NCI-H82 treated with DMSO at 0.1 percent for 48 hours (cell line): Measurements from ENCODE around the gene TTC3.

Experiments used
- DNase-seq: peaks from one replicate; lab custom pipeline; 2025; ENCODE audit not compliant: unreplicated experiment; lab: John Stamatoyannopoulos, UW

TTC3 gene

DNA sequence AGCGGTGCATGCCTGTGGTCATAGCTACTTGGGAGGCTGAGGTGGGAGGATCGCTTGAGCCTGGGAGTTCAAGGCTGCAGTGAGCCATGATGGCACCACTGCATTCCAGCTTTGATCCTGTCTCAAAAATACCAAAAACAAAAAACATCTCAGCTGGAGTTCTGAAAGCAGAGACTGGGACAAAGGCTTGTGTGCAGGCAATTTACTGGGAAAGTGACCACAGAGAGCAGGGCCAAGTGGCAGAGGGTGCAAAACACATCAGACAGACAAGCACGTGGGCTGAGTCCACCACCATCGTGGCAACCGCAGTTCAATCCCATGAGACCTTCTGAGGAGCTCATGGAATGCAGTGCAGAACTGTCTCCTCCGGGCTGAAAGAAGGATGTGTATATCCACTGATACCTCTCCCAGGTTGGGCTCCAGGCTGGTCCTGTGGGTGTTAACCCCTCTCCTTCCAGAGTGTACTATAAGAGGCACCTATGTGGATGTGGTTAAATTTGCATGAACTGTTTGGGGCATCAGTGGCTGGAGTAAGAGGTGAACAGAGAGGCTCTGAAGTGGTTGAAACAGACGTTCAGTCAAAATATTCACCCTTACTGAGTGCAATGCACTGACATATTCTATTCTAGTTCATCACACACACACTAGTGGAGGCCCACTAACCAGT is 11.0 kb upstream of the TTC3 start:
- DNase-seq: no peak

DNA sequence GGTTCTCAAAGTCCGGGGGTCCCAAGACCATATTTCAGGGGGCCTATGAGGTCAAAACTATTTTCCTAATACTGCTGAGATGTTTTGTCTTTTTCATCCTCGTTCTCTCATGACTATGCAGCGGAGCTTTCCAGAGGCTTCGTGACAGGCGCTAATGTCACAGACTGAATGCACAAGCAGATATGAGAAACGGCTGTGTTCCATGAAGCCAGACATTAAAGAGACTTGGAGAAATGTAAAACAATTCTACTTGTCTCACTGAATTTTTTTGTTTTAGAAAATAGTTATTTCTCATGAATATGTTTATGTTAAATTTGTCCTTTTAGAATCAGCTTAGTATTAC is 10.5 kb upstream of the TTC3 start:
- DNase-seq: no peak

DNA sequence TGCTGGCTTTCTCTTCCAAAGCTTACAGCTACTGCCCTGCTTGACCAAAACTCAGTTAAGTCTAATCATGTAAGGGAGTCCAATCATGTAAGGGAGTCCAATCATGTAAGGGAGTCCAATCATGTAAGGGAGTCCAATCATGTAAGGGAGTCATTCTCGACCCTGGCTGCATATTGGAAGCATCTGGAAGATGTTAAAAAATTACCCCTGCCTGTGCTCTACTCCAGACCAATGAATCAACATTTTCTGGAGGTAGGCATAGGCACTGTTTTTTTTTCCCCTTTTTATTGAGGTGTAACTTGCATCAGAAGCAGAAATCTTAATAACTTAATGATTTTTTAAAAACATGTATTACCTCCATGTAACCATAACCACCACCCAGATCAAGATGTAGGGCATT is 9.6 kb upstream of the TTC3 start:
- no peak for DNase-seq

DNA sequence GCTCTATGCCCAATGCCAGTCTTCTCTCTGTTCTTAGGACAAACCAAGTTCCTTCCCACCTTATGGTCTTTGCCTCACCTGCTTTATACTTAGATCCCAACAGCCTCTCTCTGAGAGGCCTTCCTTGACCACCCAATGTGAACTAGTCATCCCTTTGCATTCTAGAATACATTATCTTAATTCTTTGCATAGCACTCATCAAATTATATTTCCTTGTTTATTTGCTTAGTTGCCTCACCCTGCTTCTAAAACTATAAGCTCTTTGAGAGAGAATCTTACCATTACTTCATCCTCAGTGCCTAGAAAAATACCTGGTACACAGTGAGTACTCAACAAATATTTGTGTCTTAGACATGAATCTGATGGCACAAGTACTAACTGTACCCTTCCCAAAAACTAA is 8.2 kb upstream of the TTC3 start:
- no peak for DNase-seq

DNA sequence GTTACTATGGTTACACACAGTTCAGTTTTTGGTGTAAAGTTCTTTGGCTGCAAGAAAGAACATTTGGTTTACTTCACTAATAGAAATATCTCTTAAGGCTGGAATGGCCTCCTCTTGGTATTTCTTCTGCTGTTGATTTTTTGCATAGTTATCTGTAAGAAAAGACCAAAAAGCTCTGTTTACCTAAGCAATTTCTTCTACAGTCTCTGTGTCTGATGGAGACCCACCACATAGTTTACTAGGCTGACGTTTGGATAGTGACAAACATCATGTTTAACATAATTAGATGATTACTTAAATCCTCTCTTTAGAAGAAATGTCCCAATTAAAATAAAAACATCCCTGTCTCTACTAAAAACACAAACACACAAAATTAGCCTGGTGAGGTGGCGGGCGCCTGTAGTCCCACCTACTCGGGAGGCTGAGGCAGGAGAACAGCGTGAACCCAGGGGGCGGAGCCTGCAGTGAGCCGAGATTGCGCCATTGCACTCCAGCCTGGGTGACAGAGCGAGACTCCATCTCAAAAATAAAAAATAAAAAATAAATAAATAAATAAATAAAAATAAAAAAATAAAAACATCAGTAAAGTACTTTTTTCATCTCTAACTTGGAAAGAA is 7.4 kb upstream of the TTC3 start:
- no peak for DNase-seq

DNA sequence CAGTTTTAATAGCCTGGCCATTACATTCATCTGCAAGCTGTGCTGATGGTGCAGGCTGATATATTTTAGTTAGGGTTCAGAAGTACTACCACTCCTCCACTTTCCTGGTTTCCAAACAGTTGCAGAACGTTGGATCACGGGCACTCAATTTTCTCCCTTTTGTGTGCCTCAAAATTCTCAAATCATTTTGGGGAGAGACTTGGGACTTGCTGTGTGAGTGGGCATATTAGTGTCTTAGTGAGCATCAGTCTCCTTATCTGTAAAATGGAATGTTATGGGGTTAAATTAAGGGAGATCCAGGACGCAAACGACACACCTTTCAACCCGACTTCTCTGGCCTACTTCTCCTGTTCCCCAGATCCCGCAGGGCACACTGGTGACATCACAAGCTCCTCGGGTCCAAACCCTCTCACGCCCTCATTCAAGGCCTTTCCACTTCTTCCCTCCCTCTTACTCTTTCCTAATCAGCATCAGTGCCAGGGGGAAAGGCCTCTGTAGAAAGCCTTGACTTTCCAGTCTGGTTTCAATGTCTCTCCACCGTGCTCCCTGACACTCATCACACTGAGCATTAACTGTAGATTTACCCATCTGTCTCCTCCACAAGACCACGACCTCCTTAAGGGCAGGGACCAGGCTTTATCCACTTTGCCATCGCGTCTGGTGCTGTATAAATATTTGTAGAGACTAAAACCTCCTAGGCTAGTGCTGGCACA is 1.3 kb upstream of the TTC3 start:
- peak; percentile 84 for DNase-seq

DNA sequence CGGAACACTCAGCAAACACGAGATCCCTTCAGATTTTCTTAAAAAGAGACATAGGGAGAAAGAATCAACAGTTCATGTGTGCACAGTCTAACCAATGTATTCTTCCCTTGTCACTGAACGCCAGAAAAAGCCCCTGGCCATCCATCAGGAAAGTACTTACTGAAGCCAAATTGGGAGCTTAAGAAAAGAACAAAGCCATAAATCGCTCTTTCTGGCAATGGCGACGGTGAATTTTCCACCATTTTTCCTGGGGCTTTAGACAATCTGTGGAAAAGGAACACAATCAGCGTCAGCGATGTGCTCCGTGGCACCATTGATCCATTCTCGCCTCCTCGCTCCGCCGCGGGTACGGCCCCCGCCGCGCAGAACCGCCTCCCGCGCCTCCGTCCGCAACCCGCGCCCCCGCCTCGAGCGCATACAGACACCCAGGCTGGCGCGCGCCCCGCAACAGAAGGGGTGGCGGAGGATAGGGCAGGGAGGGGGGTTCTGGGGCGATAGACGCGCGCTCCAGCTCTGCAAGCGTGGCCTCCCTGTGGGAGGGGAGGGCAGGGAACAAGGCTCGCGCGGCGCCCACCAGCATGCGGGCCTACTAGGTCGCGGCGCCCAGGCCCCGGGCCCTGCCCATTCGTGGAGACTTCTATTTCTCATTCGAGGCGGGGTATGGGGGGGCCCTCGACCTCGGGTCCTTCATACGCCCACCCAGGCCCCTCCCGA is 623 bp upstream of the TTC3 start:
- peak; percentile 63 for DNase-seq

DNA sequence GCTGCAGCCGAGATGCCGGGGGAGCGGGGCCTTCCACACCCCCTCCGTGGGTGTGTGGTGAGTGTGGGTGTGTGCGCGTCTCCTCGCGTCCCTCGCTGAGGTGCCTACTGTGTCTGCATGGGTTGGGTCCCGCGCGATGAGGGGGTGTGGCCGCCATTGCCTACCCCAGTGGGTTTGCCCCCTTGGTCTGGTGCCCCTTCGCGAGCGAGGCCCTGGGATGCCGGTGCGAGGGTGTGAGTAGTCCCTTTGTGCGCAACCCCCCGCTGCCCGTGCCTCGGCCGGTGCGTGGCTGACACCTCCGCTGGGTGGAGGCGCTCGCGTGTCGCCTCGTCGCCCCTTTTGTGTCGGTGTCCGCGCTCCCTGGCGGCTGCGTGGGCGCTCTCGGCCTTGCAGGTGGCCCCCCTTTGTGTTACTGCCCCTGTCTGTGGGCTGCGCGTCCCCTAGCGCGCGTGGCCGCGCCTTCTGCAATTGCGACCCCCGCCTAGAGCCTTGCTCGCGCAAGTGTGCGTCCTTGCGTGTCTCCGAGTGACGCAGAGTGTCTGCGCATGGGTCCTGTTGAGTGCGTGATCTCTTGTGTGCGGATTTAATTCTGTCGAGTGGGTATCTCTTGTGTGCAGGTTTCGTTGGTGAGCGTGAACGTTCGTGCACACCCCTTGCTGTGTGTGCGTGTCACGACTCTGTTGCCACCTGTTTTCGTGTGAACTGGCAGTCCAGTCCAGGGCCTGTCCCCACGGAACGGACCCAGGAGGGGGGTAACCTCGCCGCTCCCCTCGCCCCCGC is 553 bp downstream of the TTC3 start:
- DNase-seq: no peak

DNA sequence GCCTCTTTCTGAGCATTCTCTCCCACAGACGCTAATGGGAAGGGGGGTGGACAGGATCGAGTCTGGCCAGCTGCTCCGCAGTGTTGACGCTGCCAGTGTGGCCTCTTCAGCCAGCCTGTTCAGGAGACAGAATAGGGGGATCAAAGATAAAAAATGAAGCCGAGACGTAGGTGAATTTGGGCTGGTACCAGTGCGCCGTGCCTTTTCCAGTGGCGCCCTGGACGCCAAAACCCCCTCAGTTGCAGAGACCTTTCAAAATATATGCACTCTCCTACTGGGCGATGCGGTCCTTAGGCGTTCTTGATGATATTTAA is 1.1 kb downstream of the TTC3 start:
- DNase-seq: no peak

DNA sequence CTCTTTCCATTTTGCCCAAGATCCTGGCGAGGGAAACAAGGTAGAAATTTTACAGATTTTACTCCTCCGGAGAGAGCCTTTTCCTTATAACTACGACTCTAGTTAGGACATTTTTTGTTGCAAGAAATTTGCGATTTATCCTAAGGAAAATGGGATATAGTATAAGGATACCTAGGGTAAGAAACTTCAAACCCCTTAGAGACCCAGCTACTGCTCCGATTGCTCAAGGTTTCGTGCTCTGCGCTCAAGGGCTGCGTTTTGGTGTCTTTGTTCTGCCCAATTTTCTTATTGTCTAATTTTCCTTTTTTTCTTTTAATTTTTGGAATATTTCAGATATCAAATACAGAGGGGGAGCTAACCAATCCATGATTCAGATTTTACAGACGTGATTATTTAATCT is 1.5 kb downstream of the TTC3 start:
- no peak for DNase-seq

DNA sequence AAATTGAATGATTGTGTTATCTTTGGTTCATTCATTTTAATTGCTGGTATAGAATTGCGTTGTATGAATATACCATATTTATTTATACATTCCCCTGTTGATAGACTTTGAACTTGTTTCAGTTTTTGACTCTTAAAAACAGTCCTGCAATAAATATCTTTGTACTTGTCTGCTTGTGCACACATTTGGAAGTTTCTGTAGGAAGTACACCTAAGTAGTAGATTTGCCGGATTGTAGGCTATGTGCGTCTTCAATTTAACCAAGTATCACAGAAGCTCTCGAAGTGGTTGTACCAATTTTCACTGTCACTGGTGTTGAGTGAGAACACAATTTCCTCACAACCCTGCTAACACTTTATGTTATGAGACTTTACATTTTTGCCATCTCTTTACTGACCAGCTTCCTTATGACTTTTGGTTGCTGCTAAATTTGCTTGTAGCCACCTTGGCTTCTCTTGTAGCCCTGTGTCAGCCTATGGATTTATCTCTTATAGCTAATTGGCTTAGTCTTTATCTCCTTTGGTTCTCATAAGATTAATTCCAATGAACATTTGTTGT is 2.2 kb downstream of the TTC3 start:
- peak; percentile 79 for DNase-seq

DNA sequence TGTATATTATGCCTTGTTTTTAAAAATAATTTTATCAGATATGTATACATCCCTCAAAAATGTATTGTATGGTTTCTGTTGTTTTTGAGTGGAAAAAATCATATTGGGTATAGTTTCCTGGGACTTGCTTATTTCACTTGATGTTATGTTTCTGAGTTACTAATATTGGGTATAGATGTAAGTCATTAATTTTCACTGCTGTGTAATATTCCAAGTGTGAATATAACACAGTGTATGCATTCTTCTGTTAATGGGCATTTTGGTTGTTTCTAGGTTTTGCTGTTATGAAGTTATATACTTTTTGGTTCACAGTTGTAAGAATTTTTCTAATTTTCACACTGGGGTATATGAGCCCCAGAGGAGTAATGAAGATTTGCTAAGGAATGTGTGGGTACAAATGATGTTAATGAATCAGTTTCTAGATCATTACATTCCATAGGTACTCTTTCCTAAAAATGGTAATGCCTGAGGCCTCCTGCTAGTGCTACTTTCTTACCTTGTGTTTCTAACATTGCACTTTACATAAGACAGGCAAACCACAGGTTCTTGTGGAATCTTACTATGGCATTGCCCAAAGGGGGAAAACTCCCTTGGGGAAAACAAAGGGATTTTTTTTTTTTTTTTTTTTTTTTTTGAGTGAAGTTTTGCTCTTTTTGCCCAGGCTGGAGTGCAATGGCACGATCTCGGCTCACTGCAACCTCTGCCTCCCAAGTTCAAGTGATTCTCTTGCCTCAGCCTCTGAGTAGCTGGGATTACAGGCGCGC is 3.2 kb downstream of the TTC3 start:
- DNase-seq: no peak

DNA sequence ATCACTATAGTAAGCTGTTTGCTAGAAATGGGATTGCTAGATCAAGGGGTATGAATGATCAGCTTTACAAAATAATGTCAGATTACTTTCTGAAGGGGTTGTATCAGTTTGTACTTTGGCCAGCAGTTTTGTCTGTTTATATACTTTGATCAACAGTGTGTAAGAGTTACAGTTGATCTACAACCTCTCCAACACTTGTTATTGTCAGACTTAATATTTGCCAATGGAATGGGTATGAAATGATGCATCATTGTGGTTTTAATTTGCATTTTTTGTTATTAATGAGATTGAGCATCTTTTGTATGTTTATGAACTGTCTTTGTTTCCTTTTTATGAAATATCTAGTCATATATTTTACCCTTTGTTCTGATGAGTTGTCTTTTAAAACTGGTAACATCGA is 4.3 kb downstream of the TTC3 start:
- no peak for DNase-seq

DNA sequence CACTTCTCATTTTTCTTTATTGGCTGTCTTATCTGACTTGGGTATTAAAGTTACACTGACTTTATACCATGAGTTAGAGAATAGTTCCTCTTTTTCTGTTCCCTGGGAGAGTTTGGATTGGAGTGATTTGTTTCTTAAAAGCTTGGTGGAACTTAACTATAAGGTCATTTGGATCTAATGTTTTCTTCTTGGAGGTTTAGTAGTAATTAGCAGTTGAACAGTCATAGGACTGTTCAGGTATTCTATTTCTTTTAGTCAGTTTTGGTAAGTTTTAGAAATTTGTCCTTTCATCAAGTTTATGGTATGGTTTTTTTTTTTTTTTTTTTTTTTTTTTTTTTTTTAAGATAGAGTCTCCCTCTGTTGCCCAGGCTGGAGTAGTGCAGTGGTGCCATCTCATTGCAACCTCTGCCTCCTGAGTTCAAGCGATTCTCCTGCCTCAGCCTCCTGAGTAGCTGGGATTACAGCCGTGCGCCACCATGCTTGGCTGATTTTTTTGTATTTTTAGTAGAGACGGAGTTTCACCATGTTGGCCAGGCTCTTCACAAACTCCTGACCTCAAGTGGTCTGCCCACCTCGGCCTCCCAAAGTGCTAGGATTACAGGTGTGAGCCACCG is 6.3 kb downstream of the TTC3 start:
- DNase-seq: no peak

DNA sequence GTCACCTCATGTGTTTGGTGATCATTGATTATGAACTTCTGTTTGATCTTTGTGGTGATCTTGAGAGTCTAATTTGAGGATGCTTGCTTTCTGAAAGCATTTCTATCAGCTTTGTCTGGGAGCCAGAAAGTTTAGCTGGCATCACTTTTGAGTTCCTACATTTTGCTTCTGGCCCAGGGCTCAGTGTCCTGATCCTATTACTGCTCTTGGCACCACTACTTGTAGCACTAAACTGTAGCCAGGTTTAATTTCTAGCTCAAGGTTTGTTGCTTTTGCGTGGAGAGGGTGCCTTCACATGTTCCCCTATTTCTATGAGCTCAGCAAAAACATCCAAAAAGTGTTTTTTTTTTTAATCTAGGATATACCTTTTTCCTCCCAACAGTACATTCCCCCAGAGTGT is 9.3 kb downstream of the TTC3 start:
- DNase-seq: no peak

DNA sequence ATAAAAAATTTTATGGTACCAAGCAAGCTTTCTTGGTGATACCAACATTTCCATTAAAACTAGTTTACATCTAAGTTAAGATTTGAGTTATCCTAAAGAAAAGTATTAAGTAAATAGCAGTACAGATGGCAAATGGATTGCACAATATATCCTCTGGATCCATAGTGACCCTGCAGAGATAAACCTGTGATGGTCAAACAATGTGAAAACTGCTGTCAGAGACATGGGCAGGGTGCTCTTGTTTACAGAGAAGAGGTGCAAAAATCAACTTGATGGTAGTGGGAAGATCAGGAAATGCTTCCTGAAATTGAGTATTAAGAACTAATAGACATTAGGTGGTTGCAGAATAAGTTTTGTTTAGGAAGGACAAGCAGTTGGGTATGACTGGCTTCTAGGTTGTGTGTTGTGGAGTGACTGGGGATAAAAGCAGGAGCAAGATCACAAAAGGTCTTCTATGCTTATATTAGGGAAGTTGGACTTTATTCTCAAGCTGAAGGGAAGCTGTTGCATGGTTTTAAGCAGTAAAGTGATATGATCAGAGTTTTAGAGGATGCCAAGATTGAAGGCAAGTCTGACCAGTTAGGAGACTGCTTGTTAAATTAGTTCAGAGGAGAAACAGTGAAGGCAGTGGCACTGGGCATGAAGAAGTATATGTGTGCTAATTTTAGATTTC is 9.9 kb downstream of the TTC3 start:
- DNase-seq: no peak

DNA sequence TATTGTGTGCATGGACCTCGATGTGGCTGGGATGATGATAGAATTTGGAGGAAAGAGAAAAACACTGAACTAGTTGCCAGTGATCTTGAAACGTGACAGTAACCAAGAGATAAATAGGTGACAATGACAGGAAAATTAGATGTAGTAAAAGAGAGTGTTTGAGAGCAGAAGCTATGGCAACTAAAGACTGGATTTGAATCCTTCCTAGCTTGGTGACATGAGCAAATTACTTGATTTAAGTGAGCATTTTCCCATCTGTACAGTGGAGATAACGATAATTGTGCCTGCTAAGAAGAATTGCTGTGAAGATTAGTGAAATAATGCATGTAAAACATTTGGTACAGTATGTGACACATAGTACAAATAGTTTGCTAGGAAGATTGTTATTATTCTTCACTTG is 12.7 kb downstream of the TTC3 start:
- DNase-seq: no peak

DNA sequence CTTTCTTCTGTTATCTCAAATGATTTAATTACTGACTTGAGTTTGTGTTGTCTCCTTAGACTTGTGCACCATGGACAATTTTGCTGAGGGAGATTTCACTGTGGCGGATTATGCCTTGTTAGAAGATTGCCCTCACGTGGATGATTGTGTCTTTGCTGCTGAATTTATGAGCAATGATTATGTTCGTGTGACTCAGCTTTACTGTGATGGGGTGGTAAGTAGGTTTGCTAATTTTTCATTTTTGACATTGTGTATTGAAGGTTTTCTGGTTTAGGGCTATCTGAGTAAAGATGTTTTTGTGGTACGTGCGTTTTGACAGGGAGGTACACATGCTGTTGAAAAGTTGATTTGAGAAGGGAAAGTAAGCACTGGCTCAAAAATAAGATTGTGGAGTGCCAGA is 14.1 kb downstream of the TTC3 start:
- no peak for DNase-seq

DNA sequence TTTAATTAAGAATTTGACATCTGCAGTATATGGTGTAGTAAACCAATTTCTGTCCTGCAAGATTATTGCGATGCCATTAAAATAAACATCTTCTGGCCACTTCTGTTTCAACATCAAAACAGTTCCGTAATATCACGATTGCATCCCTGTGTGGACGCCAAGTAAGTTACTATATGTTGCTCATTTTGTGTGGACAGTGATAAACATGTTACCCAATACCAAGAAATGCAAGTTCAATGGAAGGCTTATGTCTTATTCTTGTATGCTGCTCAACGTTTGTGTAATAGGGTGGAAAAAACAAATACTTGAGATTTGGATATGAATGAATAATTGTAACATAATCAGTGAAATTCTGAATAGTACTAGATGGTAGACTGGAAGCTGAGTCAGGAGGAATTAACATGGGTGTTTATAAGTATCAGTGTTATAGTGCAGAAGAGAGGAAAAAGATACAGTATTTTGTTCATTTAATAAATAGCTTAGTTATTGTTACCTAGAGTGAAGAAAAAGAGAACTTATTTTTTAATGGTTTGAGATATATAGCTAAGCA is 15.2 kb downstream of the TTC3 start:
- DNase-seq: no peak
